NCI-H82 treated with DMSO at 0.1 percent for 48 hours (cell line): ENCODE measurements around the gene SFXN3.

ENCODE experiments used
- DNase-seq: peaks from one replicate; lab custom pipeline; 2025; ENCODE audit not compliant: unreplicated experiment; lab: John Stamatoyannopoulos, UW

Gene SFXN3

GRCh38 chr10:101035916-101036702, 5.1 kb downstream of the SFXN3 start:
- no peak for DNase-seq

DNA sequence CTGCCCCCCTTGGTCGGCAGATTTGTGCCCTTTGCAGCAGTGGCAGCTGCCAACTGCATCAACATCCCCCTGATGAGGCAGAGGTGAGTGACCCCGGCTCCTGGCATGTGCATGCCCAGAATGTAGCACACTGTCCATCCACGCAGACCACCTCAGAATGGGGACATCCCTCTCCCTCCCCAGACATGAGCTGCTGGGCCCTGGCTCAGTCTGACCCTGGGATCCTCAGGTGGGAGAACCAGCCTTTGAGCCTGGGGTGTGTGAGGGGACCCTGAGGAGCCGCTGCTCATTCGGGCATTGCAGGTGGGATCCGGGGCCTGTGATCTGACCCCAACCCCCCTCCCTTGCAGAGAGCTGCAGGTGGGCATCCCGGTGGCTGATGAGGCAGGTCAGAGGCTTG, 5.7 kb downstream of the SFXN3 start:
- DNase-seq, result no peak

DNA sequence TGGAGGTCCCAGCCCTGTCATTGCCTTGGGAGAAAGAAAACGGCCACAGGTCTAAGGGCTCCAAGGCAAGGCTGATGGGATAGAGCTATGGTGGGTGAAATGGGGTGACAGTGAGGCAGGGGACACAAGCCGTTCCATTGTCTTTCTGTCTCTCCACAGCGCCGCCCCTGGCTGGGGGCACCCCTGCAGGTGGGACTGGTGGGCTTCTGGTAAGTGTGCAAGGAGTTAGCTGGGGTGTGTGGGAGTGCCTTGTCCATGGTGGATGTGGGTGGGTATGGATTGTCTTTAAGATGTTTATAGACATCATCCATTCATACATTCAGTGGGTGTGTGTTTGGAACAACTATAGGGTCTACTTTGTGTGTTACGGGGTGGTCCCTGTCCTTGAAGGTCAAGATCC, 7.5 kb downstream of the SFXN3 start:
- no peak for DNase-seq

GRCh38 chr10:101040061-101040460, 9.0 kb downstream of the SFXN3 start:
- DNase-seq, result no peak

DNA sequence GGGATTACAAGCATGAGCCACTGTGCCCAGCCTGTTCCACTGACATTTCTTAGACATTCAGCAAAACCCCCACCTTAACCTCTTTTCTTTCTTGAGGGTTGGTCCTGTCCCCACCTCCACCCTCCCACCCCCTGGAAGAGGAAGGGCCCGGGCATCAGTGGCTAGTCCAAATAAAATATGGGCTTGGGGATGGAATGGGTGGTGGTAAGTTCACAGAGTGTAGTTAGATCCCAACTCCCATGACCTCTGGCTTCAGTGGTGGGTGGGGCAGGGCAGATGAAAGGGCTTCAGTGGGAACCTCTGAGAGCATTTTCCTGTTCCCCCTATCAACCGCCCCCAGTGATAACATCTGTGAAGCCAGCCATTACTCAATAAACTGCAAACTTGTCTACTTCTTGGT, 9.8 kb downstream of the SFXN3 start:
- no peak for DNase-seq

- DNase-seq, result peak; percentile 59
Observed at GRCh38 chr10:101041252-101041761, 10.3 kb downstream of the SFXN3 start.

DNA sequence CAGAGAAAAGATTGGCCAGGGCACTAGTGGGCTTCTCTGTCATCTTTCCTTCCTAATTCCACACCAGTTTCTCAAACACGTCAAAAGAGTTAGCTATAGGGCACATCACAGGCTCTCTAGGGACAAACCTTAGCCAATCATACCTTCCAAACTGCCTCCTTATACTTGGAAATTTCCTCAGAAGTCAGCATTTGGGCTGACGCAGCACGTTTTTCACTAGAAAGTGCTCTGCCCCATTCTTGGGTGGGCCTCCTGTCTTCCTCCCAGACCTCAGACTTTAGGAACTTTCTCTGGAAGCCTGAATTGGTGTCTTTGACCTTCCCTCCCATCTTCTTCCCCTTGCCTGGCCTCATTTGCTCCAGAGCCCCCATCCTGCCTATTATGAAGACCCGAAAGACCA, 11.1 kb downstream of the SFXN3 start:
- no peak for DNase-seq

GRCh38 chr10:101042667-101043362, 11.8 kb downstream of the SFXN3 start:
- peak; percentile 87 for DNase-seq

- DNase-seq, result no peak
Observed at GRCh38 chr10:101043363-101043707, 12.3 kb downstream of the SFXN3 start.

DNA sequence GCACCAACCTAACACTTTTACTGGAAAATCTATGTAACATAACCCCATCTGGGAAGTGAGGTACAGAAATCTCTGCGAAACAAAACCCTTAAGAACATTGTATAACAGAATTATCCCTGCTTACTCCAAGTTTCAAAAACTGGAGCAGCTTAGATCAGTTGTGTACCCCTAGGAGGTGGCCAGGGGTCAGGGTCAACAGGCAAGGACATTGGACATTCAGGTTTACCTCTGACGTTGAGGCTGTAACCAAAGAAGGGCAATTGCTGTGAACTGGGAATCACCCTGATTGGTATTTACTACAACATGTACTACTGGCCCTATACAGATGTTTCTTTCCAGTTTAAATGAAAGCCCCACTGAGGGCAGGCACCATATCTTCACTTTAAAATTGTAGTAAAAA, 13.1 kb downstream of the SFXN3 start:
- DNase-seq, result no peak

DNA sequence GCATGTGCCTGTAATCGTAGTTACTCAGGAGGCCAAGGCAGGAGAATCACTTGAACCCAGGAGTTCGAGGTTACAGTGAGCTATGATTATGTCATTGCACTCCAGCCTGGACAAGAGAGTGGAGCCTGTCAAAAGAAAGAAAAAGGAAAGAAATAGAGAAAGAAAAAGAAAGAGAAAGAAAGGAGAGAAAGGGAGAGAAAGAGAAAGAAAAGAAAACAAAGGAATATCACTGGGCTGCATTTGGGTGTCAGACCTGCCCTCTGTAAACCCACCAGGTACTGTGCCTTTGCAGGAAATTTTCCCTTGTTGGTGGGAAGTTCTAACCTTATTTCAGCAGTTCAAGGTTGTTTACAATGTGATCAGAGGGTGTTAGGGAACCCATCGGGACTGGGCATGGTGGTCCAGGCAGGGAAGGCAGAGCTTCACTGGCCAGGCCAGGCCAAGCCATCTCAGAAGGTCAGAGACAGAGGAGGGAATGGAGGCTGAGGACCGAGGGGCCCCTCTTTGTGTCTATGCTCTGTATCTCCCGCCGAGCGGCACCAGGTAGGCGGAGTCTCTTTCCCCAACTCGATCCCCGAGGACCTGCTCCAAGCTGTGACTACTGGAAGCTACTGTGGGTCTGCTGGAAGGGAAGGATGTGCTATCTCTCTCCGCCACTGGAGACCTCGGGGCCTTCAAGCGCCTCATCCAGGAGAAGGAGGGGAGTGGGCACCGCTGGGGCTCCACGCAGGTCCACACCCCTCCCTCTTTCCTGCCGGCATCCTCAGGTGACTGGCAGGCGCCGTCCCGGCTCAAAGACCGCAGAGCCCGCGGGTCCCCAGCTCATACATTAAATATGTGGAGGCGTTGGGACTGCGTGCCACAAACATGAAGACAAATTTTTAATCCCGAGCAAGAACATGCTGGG, 15.6 kb downstream of the SFXN3 start:
- DNase-seq, result no peak

DNA sequence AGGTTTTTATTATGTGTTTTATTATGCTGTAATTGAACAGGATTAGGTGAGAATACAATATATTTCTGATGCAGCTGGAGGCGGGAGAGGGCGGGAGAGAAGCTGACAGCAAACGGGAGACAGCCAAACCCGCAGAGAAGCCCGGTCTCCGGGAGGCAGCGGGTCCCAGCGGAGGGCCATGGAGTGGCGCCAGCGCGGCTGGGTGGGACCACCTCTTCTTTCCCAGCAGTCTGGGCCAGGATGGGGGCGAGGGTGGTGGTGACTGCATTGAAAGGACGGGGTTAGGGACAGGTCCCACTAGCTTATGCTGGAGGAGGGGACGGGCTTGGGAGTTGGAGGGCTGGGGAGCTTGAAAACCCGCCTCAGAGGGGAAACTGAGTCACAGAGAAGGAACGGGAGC, 16.2 kb downstream of the SFXN3 start:
- no peak for DNase-seq

GRCh38 chr10:101047961-101048892, 17.2 kb downstream of the SFXN3 start:
- DNase-seq, result no peak

GRCh38 chr10:101050208-101051069, 19.4 kb downstream of the SFXN3 start:
- DNase-seq, result peak; percentile 42

DNA sequence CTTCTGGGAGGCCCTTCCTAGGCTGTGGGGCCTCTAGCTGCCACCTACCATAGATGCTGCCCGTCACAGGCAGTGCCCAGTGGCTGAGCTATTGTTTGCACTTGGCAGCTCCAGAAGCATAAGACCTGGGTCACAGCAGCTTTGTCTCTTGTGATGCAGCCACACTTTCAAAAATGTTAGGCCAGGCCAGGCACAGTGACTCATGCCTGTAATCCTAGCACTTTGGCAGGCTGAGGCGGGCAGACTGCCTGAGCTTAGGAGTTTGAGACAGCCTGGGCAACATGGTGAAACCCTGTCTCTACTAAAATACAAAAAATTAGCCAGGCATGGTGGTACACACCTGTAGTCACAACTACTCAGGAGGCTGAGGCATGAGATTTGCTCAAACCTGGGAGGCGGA, 21.3 kb downstream of the SFXN3 start:
- no peak for DNase-seq

- no peak for DNase-seq
Observed at GRCh38 chr10:101053516-101053915, 22.5 kb downstream of the SFXN3 start.

- no peak for DNase-seq
Observed at GRCh38 chr10:101054351-101054750, 23.3 kb downstream of the SFXN3 start.

DNA sequence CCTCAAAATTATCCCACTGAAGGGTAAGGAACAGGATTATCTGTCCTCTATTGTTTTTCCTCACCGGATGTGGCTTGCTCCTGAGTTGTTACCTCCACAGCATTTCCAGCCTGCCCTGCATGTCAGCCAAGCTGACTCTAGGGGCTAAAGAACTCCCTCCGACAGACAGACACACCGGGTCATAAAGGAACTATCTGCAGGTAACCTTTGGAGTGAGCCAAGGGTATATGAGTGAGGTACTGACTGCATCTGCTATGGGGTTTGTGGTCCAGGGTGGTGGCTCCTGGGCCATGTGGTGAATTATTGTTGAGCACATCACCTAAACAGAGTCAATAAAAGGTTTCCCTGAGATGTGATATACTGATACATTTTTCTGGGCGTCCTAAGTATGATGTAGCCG, 23.8 kb downstream of the SFXN3 start:
- no peak for DNase-seq

DNA sequence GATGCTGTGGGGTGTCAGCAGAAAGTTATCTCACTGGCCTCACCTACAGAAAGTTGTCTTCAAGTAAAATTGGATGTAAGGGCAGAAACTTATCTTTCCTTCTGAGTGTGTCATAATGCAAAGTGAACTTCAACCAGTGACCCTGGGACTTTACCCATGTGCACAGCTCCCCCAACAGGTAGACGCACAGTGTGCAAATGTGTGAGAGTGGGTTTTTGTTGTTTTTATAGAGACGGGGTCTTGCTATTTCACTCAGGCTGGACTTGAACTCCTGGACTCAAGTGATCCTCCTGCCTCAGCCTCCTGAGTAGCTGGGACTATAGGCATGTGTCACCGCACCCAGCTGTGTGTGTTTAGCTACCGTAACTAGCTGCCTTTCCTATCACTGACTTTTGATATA, 24.4 kb downstream of the SFXN3 start:
- DNase-seq, result no peak
